ENCODE data around the gene SOX10.

GRCh38 chr22:38029370-38029769 lies 45.0 kb upstream of the SOX10 start:
- TF ChIP-seq CTCF (IDR thresholded peaks at IDR 0.05; ENCODE audit: borderline replicate concordance, extremely low read depth, low read length, poor library complexity, severe bottlenecking) (no peak), EZH2 (IDR thresholded peaks at IDR 0.05; ENCODE audit: borderline replicate concordance, low read depth, low read length, severe bottlenecking) (no peak)
